Fibroblast of the aortic adventitia (primary cell): ENCODE results near the gene TMEM245. TPM values are rescaled to one million over a fixed set of nuclear protein-coding genes. Genes with fewer than 3 reads are reported as not detected.

Experiments used
- DNase-seq: peaks from one replicate; pipeline ENCODE4 v3.0.0-alpha.2; 2010; ENCODE audit warnings: low read depth
- H3K4me3 ChIP-seq: 2 replicates; pipeline ENCODE4 v1.5.1; 2011; ENCODE audit warnings: low read depth, mild to moderate bottlenecking, control low read depth, low read length, moderate library complexity
- total RNA-seq: library from RNA; depleted of rRNA; stranded (reverse); fragments of >200 nt; gene quantifications from 2 replicates; pipeline ENCODE4 v1.2.3, GENCODE V29; 2012; ENCODE audit warnings: low replicate concordance
- TF ChIP-seq, protein P1 (sequence below): IDR thresholded peaks from 2 replicates; pipeline ENCODE4 v1.5.1; 2011; ENCODE audit warnings: mild to moderate bottlenecking, low read length, control low read depth, inconsistent platforms; ENCODE audit not compliant: insufficient read depth

Gene TMEM245
- total RNA-seq, 1 donor: 51.2 TPM

DNA sequence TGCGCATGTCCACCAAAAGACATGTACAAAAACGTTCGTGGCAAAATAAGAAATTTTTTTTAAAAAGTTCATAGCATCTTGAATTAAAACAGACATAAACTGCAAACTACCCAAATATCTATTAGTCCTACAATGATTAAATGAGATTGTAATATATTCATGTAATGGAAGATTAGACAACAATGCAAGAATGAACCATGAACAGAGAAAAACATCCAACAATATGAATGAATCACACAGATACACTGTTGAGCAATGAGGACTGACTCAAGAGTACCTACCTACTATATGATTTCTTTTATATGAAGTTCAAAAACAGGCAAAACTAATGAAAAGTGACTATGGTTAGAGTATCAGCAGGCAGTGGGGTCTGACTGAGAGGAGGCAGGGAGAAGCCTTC, 88.5 kb downstream of the TMEM245 start:
- no peak overlapping the region for H3K4me3 ChIP-seq
- DNase-seq: peak; percentile 57
- TF ChIP-seq, protein P1, sequence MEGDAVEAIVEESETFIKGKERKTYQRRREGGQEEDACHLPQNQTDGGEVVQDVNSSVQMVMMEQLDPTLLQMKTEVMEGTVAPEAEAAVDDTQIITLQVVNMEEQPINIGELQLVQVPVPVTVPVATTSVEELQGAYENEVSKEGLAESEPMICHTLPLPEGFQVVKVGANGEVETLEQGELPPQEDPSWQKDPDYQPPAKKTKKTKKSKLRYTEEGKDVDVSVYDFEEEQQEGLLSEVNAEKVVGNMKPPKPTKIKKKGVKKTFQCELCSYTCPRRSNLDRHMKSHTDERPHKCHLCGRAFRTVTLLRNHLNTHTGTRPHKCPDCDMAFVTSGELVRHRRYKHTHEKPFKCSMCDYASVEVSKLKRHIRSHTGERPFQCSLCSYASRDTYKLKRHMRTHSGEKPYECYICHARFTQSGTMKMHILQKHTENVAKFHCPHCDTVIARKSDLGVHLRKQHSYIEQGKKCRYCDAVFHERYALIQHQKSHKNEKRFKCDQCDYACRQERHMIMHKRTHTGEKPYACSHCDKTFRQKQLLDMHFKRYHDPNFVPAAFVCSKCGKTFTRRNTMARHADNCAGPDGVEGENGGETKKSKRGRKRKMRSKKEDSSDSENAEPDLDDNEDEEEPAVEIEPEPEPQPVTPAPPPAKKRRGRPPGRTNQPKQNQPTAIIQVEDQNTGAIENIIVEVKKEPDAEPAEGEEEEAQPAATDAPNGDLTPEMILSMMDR: no peak

DNA sequence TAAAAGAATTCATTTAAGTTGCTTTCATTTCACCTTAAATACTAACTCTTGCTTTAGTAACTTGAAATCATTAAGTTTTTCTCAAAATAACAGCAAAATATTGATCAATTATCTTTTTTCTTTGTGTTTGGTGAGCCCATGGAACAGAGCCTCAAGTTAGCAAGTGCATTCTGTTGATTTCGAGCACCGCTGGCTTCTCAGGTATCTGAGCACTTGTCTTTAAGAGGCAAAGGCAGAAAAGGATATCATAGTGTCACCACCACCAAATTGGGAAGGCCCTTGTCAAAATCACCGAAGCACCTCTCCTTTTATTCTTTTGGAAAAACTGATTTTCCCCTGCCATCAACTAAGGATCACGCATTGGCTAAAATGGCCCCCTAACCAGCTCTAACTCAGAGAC, 89.3 kb downstream of the TMEM245 start:
- TF ChIP-seq, protein P1: no peak
- H3K4me3 ChIP-seq: no peak overlapping the region
- DNase-seq: no peak

DNA sequence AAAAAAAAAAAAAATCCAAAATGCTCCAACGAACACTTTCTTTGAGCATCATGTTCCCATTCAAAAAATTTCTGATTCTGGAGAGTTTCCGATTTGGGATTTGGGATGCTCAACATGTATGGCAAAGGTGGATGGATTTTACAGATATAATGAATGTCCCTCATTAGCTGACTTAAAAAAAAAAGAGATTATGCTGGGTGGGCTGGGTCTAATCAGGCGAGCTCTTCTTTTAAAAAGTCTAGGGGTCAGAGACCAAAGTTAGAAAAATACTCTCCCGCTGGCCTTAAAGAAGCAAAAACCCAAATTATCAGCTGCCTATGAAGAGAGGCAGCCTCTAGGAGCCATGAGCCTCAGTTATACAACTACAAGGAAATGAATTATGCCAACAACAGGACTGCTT, 91.3 kb downstream of the TMEM245 start:
- TF ChIP-seq, protein P1: no peak
- no peak overlapping the region for H3K4me3 ChIP-seq
- DNase-seq: no peak

DNA sequence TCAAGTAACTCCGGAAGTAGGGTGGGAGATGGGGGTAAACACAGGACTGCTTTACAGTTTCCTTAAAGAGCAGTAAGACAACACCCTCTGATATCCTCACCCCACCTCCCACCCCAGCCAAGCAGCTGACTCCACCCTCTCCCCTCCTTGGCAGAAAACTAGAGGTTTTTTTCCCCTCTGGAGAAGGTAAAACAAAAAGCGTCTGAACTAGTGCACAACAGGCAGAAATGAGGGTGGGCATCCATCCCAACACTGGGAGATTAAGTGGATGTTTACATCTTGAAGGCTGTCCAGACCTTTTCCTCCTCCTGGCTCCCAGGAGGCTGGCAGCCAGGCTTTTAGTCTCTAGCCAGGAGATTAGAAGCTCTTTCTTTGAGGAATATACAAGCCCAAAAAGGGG, 92.6 kb downstream of the TMEM245 start:
- TF ChIP-seq, protein P1: no peak
- peak; percentile 78 for DNase-seq
- H3K4me3 ChIP-seq: no peak overlapping the region

DNA sequence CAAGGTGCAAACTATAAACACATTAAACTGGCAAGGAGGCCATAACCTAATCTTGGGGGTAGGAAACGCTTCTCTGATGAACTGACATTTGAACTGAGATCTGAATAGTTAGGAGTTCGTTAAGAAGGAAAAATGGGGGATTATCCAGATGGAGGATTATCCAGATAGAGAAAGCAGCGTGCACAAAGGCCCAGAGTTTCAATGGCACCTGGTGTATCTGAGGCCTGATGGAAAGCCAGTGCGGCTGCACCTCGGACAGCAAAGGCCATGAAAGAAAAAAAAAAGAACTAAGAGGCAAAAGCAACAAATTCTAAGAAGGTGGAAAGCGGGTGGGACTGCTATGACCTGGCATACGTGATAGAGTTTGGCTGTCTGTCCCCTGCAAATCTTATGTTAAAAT, 93.4 kb downstream of the TMEM245 start:
- TF ChIP-seq, protein P1: no peak
- H3K4me3 ChIP-seq: no peak overlapping the region
- DNase-seq: no peak

DNA sequence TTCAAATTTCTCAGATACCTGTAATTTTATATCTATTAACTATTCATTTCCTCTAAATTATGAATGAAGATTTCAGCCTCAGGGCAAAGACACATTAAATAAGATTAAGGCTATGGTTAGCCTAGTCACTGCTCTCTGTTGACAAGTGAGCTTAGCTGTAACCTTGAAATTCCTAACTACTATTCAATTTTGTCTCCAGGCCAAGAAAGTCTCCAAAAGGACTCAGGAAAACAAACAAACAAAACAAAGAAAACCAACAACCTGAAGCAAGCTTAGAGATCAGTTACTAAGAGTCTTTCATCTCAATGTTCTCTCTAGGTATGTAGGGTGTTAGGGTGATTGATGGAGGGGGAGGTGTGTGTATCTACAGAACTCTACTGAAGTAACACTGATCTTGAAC, 96.9 kb downstream of the TMEM245 start:
- no peak overlapping the region for H3K4me3 ChIP-seq
- TF ChIP-seq, protein P1: no peak
- no peak for DNase-seq
